HCEC 1CT (cell line): ENCODE results near the gene C16orf89.
"Not testable (repeated sequence)": the region's sequence is repeated elsewhere in the genome, so short reads cannot be mapped to it uniquely, and the experiment has no call there.

Experiments
- DNase-seq: peaks from one replicate; pipeline ENCODE4 v3.0.0-alpha.2; 2017

The C16orf89 gene, protein sequence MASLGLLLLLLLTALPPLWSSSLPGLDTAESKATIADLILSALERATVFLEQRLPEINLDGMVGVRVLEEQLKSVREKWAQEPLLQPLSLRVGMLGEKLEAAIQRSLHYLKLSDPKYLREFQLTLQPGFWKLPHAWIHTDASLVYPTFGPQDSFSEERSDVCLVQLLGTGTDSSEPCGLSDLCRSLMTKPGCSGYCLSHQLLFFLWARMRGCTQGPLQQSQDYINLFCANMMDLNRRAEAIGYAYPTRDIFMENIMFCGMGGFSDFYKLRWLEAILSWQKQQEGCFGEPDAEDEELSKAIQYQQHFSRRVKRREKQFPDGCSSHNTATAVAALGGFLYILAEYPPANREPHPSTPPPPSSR

GRCh38 chr16:5065813-5066212, at the start of gene C16orf89:
Gene C16orf89 (minus strand): TSS chr16:5065956. CDS start chr16:5065908, 48 bp downstream.
- DNase-seq = no peak

GRCh38 chr16:5110933-5111332, 45.2 kb upstream of the C16orf89 start:
- not testable (repeated sequence) for DNase-seq

GRCh38 chr16:5108505-5109158, 42.9 kb upstream of the C16orf89 start:
- DNase-seq = no peak

- not testable (repeated sequence) for DNase-seq
Measured at GRCh38 chr16:5105039-5105438, 39.3 kb upstream of the C16orf89 start.

DNA sequence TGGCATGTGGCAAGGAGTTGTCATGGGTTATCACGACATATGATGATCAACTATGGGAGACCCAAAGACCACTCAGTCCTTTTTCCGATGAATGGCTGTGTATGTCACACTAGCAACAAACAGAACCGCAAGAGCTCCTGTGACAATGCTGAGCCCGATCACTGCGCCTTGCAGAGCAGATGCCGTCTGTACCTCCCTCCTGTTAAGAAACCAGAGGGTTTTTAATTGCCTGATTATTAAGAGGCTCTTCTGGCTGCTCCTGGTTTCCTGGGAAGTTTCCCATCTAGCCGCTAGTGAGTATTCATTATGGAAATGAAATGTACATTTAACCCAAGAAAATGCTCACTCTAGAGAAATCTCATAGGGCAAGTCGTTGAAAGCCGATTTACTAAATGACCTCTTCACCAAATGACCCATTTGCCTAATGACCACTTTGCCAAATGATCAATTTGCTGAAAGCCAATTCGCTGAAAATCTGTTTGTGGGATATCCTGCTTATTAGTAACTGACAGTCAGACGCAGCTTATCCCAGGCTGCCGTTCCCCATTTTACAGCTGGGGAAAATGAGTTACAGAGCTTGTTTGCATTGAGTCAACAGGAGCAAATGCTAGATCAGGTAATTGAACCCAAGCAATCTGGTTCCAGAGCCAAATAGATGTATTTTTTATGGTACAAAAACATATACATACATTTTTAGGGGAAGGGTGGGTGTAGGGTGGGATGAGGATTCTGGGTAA, 37.7 kb upstream of the C16orf89 start:
- DNase-seq = not testable (repeated sequence)

DNA sequence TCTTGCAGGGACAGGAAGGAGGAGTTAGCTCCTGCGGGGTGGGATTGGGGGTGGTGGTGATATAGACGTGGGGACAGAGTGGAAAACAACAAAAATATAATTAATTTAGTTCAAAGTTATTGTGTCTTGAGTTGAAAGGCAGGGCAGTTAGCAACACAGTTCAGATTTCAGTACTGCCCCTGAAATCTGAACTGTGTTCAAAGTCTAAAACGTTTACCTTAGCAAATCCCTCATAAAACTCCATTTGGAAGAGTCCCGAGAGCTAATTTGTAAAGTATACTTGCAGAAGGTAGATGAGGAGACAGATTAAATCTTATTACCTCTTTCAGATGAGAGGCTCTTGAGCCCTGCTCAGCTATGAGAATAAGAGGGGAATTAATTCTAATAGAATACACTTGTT, 33.4 kb upstream of the C16orf89 start:
- DNase-seq = not testable (repeated sequence)

DNA sequence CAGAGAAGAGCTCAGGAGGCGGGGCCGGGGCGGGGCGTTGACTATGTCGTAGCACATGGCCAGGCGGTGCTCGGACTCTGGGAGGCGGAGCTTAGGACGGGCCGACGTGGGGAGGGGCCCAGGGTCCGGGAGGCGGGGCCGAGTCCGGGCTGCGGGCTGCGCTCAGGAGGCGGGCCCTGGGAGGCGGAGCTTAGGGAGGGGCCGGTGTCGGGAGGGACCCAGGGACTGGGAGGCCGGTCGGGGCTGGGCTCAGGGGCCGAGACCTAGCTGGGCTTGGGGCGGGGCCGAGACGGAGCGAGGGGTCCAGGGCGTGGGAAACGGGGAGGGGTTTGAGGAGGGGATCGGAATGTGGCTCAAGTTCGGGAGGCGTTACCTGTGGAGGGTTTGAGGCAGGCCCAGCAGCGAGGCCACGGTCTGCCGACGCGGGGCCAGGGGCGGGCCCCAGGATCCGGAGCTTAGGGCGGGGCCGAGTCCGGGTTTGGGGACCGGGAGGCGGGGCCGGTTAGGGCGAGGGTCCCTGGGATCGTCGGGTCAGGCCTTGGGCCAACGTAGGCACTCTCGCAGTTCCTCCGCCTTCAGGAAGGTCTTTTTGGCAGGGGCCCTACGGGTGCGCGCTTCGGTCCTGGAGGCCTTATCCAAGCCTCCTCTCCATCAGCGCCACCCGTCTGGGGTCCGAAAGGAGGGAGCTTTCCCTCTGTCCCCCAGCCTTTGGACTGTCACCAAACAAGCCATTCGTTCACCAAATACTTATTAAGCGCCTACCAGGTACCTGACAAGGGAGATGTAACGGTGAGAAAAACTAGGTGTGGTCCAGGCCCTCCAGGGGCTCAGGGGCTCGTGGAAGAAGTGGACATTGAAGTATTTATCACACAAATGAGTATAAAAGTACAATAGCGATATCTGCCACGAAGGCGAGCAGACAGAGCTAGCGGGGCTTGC, 32.7 kb upstream of the C16orf89 start:
- DNase-seq = peak; percentile 31

- DNase-seq = peak; percentile 99
Measured at GRCh38 chr16:5097470-5098220, 31.9 kb upstream of the C16orf89 start, which contains the start of gene EEF2KMT. Gene EEF2KMT (minus strand): TSS chr16:5097795. CDS start chr16:5097739, 56 bp downstream.

- not testable (repeated sequence) for DNase-seq
Measured at GRCh38 chr16:5097061-5097469, 31.3 kb upstream of the C16orf89 start.

DNA sequence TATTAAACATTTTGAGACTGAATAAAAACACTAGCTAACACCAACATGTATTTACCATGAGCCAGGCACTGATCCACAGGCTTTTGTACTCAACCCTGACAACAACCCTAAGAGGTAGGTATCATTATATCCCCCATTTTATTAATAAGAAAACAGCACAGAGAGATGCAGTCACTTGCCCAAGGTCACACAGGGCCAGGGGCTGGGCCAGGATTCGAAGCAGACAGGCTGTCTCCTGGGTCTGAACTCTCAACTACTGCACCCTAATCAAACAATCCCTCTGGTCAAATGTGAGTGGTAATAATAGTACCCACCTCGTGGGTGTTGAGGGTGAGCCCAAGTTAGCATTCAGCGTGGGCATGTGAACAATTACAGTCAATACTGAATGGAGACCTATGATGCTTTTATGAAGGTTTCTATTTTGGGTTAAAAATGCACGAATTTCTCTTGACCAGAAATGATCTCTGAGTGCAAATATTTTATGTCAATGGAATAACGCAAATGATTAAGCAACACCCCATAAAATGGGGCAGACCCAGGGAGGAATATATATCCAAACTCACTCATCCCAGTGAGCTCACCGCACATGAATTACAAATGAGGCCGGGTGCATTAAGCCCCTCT, 30.8 kb upstream of the C16orf89 start:
- DNase-seq = peak; percentile 7

- DNase-seq = not testable (repeated sequence)
Measured at GRCh38 chr16:5095145-5095830, 29.5 kb upstream of the C16orf89 start.

DNA sequence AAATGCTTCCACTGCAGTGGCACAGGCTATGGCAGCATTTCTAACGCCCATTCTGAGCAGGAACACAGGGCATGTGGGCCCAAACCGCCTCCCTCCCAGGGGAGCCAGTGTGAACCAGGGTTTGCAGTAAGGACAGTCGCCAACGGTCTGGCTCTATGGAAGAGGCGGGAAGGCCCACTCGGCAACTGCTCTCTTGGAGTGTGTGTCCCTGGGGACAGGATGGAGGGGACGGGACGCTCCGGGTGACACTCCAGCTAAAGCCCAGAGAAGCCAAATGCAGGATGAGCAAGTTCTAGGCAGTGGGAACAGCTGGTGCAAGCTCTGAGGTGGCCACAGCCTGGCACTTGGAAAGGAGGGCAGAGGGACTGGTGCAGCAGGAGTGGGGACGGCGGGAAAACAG, 28.0 kb upstream of the C16orf89 start:
- not testable (repeated sequence) for DNase-seq

DNA sequence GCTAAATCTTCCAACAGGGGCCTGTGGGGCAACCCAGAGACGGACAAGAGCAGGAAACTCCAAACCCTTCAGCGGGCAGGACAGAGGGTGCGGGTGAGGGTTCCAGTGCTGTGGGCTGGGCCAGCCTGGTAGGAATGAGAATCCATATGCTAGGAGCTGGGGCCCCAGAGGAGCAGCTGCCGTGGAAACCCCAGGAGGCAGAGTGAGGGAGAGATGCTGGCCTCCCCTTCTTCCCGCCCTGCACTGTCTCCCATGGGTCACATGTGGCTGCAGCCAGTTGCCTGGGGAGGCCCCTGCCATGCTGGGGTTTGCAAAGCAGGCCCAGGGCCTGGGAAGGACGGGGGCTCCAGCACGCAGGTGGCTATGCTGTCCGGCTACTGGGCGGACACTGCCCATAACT, 27.3 kb upstream of the C16orf89 start:
- DNase-seq = not testable (repeated sequence)

- DNase-seq = not testable (repeated sequence)
Measured at GRCh38 chr16:5090592-5090991, 24.8 kb upstream of the C16orf89 start.

DNA sequence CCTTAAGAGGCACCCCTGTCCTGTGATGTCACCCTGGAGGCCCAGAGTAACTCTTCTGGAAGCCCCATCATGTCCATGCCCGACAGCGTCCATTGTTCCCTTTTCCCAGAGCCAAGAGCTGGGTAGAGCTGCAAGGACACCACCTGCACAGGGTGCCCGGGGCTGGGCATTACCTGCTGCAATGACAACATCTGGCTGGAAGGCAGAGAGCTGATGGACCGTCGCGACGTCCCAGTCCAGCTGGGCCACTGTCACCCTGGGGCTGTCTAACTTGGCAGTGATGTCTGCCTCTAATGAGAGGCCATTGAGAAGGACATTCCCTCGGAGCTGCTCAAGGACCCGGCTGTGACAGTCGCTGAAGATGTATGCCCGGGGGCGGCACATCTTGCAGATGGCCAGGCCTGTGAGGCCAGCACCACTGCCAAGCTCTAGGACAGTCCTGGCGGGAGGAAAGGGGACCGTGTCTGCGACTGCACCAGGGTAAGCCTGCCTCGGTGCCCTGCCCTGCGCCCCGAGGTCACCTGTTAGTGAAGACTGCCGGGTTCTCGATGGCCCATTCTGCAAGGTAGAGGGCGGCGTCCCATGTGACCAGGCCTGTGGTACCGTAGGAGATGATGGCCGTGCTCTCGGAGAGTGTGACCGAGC, 24.3 kb upstream of the C16orf89 start:
- not testable (repeated sequence) for DNase-seq

GRCh38 chr16:5088936-5089335, 23.2 kb upstream of the C16orf89 start:
- DNase-seq = not testable (repeated sequence)

GRCh38 chr16:5088086-5088790, 22.5 kb upstream of the C16orf89 start:
- not testable (repeated sequence) for DNase-seq

GRCh38 chr16:5085716-5086115, 20.0 kb upstream of the C16orf89 start:
- not testable (repeated sequence) for DNase-seq

DNA sequence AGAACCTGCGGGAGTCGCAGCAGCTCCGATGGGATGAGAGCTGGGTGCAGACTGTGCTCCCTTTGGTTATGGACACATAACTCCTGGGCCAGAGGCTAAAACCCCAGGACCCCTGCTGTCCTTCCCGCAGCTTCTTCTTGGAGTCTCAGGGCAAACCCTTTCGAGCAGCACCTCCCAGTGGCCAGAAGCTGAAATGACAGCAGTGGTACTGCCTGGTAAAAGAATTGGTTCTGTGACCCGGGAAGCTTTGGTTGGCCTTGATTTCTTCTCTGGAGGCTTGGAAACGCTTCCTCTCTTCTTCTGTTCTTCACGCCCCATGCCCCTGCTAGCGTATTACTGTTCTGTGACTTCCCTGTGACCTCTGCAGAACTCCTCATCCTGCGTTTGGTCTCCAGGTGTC, 19.0 kb upstream of the C16orf89 start:
- peak; percentile 19 for DNase-seq
